NCI-H2171 treated with DMSO at 0.1 percent for 48 hours (cell line): Measurements from ENCODE around the gene PGA3.
"Not testable (repeated sequence)": the region's sequence is repeated elsewhere in the genome, so short reads cannot be mapped to it uniquely, and the experiment has no call there.

Source experiments
- DNase-seq: peaks from one replicate; lab custom pipeline; 2025; lab: John Stamatoyannopoulos, UW

Gene PGA3

GRCh38 chr11:61207636-61208310 lies 4.5 kb downstream of the PGA3 start:
- DNase-seq: not testable (repeated sequence)

GRCh38 chr11:61210629-61211028 lies 7.3 kb downstream of the PGA3 start:
- not testable (repeated sequence) for DNase-seq

GRCh38 chr11:61211327-61211952 lies 8.1 kb downstream of the PGA3 start:
- DNase-seq: not testable (repeated sequence)

- not testable (repeated sequence) for DNase-seq
Observed at GRCh38 chr11:61212202-61212601, 8.9 kb downstream of the PGA3 start.

GRCh38 chr11:61213711-61214324 lies 10.5 kb downstream of the PGA3 start:
- DNase-seq: not testable (repeated sequence)

- not testable (repeated sequence) for DNase-seq
Observed at GRCh38 chr11:61218306-61218705, 15.0 kb downstream of the PGA3 start.

GRCh38 chr11:61219016-61219415 lies 15.7 kb downstream of the PGA3 start:
- DNase-seq: not testable (repeated sequence)

GRCh38 chr11:61222047-61222446 lies 18.7 kb downstream of the PGA3 start, which contains the start of gene PGA4:
PGA4 (plus strand) TSS chr11:61222347; CDS start chr11:61222401, 54 bp downstream.
- not testable (repeated sequence) for DNase-seq

- DNase-seq: not testable (repeated sequence)
Observed at GRCh38 chr11:61222692-61223091, 19.4 kb downstream of the PGA3 start.

- not testable (repeated sequence) for DNase-seq
Observed at GRCh38 chr11:61226457-61227137, 23.3 kb downstream of the PGA3 start.

- not testable (repeated sequence) for DNase-seq
Observed at GRCh38 chr11:61229458-61229857, 26.1 kb downstream of the PGA3 start.

- DNase-seq: not testable (repeated sequence)
Observed at GRCh38 chr11:61231033-61231432, 27.7 kb downstream of the PGA3 start.

- DNase-seq: not testable (repeated sequence)
Observed at GRCh38 chr11:61231585-61231984, 28.3 kb downstream of the PGA3 start.

- DNase-seq: not testable (repeated sequence)
Observed at GRCh38 chr11:61232548-61233145, 29.3 kb downstream of the PGA3 start.

- DNase-seq: not testable (repeated sequence)
Observed at GRCh38 chr11:61237130-61237529, 33.8 kb downstream of the PGA3 start.

- not testable (repeated sequence) for DNase-seq
Observed at GRCh38 chr11:61240288-61240687, 37.0 kb downstream of the PGA3 start.

GRCh38 chr11:61240875-61241274 lies 37.6 kb downstream of the PGA3 start, which contains the start of gene PGA5:
PGA5 (plus strand) TSS chr11:61241175; CDS start chr11:61241227, 52 bp downstream.
- DNase-seq: not testable (repeated sequence)

- DNase-seq: not testable (repeated sequence)
Observed at GRCh38 chr11:61241526-61241925, 38.2 kb downstream of the PGA3 start.

GRCh38 chr11:61245284-61245964 lies 42.1 kb downstream of the PGA3 start:
- not testable (repeated sequence) for DNase-seq

- not testable (repeated sequence) for DNase-seq
Observed at GRCh38 chr11:61248071-61248470, 44.8 kb downstream of the PGA3 start.

GRCh38 chr11:61249201-61249600 lies 45.9 kb downstream of the PGA3 start:
- DNase-seq: not testable (repeated sequence)
